ENCODE measurements around the gene AOPEP. TPM values are rescaled to one million over a fixed set of nuclear protein-coding genes. Genes with fewer than 3 reads are reported as not detected.

AOPEP gene
- total and polyA plus RNA-seq, 2 of the 13 experiments (the other 11 are each of a cell fraction or from before 2014, with no cell fraction given): 22.2 to 41.6 TPM

GRCh38 chr9:94703488-94704140, 22.9 kb upstream of the AOPEP start (continued):
- TF ChIP-seq, protein P1, sequence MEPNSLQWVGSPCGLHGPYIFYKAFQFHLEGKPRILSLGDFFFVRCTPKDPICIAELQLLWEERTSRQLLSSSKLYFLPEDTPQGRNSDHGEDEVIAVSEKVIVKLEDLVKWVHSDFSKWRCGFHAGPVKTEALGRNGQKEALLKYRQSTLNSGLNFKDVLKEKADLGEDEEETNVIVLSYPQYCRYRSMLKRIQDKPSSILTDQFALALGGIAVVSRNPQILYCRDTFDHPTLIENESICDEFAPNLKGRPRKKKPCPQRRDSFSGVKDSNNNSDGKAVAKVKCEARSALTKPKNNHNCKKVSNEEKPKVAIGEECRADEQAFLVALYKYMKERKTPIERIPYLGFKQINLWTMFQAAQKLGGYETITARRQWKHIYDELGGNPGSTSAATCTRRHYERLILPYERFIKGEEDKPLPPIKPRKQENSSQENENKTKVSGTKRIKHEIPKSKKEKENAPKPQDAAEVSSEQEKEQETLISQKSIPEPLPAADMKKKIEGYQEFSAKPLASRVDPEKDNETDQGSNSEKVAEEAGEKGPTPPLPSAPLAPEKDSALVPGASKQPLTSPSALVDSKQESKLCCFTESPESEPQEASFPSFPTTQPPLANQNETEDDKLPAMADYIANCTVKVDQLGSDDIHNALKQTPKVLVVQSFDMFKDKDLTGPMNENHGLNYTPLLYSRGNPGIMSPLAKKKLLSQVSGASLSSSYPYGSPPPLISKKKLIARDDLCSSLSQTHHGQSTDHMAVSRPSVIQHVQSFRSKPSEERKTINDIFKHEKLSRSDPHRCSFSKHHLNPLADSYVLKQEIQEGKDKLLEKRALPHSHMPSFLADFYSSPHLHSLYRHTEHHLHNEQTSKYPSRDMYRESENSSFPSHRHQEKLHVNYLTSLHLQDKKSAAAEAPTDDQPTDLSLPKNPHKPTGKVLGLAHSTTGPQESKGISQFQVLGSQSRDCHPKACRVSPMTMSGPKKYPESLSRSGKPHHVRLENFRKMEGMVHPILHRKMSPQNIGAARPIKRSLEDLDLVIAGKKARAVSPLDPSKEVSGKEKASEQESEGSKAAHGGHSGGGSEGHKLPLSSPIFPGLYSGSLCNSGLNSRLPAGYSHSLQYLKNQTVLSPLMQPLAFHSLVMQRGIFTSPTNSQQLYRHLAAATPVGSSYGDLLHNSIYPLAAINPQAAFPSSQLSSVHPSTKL (CRISPR knock-in tag; IDR thresholded peaks at IDR 0.05): peak; percentile 73
- no peak for TF ChIP-seq PPARG (CRISPR knock-in tag; conservative IDR thresholded peaks at IDR 0.05)
- TF ChIP-seq JUND (CRISPR knock-in tag; IDR thresholded peaks at IDR 0.05): no peak
- TF ChIP-seq ZNF30 (CRISPR knock-in tag; IDR thresholded peaks at IDR 0.05): no peak
- no peak for TF ChIP-seq ZNF850 (CRISPR knock-in tag; conservative IDR thresholded peaks at IDR 0.05)
- TF ChIP-seq ZBTB46 (CRISPR knock-in tag; IDR thresholded peaks at IDR 0.05; ENCODE audit: borderline replicate concordance): no peak
- TF ChIP-seq, protein P2, sequence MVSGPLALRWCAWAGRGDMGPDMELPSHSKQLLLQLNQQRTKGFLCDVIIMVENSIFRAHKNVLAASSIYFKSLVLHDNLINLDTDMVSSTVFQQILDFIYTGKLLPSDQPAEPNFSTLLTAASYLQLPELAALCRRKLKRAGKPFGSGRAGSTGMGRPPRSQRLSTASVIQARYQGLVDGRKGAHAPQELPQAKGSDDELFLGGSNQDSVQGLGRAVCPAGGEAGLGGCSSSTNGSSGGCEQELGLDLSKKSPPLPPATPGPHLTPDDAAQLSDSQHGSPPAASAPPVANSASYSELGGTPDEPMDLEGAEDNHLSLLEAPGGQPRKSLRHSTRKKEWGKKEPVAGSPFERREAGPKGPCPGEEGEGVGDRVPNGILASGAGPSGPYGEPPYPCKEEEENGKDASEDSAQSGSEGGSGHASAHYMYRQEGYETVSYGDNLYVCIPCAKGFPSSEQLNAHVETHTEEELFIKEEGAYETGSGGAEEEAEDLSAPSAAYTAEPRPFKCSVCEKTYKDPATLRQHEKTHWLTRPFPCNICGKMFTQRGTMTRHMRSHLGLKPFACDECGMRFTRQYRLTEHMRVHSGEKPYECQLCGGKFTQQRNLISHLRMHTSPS (CRISPR knock-in tag; IDR thresholded peaks at IDR 0.05; ENCODE audit: low read depth): no peak
- TF ChIP-seq REPIN1 (CRISPR knock-in tag; IDR thresholded peaks at IDR 0.05; ENCODE audit: borderline replicate concordance, low read depth): peak; percentile 27; the same call in 1 of the 2 replicates
- TF ChIP-seq SIX4 (CRISPR knock-in tag; IDR thresholded peaks at IDR 0.05): peak; percentile 84
- peak; percentile 76 for TF ChIP-seq SOX5 (CRISPR knock-in tag; IDR thresholded peaks at IDR 0.05; ENCODE audit: borderline replicate concordance)
- TF ChIP-seq ARID3A (IDR thresholded peaks at IDR 0.05; ENCODE audit: low read depth, low read length): peak; percentile 58; the same call in 1 of the 2 replicates
- no peak for TF ChIP-seq ZNF296 (CRISPR knock-in tag; conservative IDR thresholded peaks at IDR 0.05)
- no peak for TF ChIP-seq MIXL1 (CRISPR knock-in tag; IDR thresholded peaks at IDR 0.05)
- TF ChIP-seq, protein P3, sequence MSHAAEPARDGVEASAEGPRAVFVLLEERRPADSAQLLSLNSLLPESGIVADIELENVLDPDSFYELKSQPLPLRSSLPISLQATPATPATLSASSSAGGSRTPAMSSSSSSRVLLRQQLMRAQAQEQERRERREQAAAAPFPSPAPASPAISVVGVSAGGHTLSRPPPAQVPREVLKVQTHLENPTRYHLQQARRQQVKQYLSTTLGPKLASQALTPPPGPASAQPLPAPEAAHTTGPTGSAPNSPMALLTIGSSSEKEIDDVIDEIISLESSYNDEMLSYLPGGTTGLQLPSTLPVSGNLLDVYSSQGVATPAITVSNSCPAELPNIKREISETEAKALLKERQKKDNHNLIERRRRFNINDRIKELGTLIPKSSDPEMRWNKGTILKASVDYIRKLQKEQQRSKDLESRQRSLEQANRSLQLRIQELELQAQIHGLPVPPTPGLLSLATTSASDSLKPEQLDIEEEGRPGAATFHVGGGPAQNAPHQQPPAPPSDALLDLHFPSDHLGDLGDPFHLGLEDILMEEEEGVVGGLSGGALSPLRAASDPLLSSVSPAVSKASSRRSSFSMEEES (CRISPR knock-in tag; IDR thresholded peaks at IDR 0.05): 0 out of 2 replicates have a peak, but pooled peaks have one; percentile 16
- no peak for TF ChIP-seq ZNF644 (CRISPR knock-in tag; IDR thresholded peaks at IDR 0.05; ENCODE audit: low read depth)
- TF ChIP-seq ZNF24 (IDR thresholded peaks at IDR 0.05): no peak
- TF ChIP-seq JUNB (CRISPR knock-in tag; IDR thresholded peaks at IDR 0.05; ENCODE audit: borderline replicate concordance): no peak
- TF ChIP-seq DNMT3B (CRISPR knock-in tag; conservative IDR thresholded peaks at IDR 0.05): no peak
- peak; percentile 7 for TF ChIP-seq TEAD3 (CRISPR knock-in tag; optimal IDR thresholded peaks at IDR 0.05; ENCODE audit: borderline replicate concordance)
